ENCODE results near the gene TBC1D23.
"Not testable (repeated sequence)": the region's sequence is repeated elsewhere in the genome, so short reads cannot be mapped to it uniquely, and the experiment has no call there.

The TBC1D23 gene

DNA sequence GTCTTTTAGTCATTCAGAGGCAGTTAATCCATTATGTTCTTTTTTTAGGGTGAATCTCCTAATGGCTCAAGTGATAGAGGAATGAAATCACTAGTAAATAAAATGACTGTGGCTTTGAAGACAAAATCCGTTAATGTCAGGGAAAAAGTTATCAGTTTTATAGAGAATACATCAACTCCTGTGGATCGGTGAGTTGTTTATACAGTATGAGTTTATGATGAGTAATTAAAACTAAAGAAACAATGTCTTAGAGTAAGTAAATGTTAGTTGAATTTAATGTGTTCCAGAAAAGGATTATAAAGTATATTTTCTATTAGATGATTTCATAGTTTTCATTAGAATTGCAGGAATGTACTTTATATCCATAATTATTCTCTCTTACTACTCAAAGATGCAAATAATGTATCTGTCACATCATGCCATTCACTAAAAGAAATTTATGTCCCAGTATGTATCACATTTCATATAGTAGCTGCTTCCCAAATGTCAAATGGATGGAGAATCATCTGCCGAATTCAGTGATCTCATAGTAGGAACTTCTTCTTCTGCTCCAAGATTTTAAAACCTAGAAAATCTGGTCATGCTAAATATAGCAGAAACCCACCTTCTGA, 49.7 kb downstream of the TBC1D23 start:
- no peak for DNase-seq

DNA sequence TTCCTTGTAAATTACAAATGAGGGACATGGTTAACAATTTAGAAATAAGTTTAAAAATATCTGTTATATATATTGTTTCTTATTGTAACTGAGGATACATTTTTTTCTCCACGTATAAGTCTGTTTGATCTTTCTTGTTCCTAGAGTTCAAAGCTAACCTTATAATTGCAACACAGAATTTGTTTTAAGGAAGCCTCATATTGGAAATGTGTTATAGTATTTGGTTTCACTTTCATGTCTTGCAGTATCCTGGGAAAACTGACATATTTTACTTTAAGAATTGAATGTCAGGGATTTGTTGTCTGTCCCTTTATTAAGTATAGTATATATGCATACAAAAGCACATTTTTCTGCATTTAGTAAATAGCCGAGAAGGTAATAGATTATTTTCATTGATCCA, 50.2 kb downstream of the TBC1D23 start:
- no peak for DNase-seq

DNA sequence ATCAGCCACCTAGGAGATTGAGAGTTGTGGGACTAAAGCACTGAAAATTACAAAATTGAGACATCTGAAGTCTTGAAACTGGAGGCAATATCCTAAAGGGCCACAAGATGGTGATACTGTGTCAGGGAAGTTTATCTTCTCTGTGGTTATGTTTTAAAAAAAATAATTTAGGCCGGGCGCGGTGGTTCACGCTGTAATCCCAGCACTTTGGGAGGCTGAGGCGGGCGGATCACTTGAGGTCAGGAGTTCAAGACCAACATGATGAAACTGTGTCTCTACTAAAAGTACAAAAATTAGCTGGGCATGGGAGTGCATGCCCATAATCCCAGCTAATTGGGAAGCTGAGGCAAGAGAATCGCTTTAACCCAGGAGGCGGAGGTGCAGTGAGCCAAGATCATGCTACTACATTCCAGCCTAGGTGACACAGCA, 55.9 kb downstream of the TBC1D23 start:
- DNase-seq = peak; percentile 8 to 39

DNA sequence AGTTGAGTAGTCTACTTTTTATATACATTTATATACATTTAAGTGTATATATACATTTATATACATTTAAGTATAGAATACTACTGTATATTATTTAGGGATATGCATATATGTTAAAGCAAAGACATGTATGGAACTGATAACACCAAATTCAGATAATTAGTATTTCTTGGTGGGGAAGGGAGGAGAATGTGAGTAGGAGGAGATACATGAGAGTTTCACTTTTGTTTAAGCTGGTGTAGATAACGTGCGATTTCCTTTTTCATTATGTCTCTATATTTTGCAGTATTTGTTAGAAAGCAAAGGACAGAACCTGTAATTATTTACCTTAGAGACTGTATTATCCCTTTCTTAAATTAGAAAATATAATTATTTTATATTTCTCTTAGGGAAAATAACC, 57.1 kb downstream of the TBC1D23 start:
- DNase-seq = no peak

DNA sequence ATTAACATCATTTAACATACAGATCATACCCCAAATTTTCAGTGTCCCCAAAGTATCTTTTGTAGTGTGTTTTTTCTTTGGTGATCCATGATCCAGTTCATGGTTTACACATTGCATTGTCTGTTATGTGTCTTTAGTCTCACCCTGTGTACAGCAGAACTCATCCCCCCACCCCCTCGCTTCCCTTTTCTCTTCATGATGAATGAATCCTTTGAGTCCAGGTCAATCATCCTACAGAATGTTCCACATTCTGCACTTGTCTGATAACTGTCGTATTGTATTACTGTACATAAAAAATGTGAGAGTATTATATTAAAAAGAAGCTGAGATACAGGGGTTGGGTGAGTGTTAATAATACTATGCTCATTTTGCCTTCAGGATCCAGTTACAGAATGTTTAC, 59.2 kb downstream of the TBC1D23 start:
- DNase-seq = no peak

DNA sequence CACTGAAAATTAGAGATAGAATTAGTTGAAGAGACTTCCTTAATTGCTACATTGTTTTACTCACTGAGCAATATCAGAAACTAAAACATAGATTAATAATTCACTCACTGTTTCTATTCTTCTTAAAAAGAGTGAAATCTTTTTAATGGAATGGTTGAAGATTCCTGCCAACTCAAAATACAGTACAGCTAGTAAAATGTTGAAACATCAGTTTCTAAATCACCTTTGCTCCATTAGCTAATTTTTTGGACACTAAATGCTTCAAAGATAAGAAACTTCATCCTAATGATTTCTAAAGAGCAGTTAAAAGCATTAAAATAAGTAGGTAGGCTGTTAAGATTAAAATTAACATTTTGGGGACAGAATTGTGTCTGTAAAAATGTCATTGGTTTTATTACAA, 63.3 kb downstream of the TBC1D23 start:
- DNase-seq = no peak

DNA sequence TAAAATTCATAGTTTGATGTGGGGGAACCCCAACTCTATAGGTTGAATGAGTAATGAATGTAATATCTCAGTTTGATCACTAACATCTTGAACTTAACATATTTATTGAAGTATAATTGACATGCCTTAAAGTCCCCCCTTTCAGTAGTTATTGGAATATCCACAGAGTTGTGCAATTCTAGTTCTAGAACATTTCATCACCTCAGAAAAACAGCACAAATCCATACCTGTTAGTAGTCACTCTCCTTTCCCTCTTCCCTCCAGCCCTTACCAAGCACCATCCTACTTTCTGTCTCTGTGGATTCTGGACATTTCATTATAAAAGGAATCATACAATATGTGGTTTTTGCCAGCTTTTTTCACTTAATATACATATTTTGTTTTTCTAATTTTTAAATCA, 65.0 kb downstream of the TBC1D23 start:
- no peak for DNase-seq

DNA sequence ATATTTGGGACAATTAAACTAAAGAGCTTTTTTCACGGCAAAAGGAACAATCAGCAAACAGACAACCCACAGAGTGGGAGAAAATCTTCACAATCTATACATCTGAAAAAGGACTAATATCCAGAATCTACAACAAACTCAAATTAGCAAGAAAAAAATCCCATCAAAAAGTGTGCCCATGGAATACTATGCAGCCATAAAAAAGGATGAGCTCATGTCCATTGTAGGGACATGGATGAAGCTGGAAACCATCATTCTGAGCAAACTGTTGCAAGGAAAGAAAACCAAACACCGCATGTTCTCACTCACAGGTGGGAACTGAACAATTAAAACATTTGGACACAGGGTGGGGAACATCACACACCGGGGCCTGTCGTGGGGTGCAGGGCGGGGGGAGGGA, 66.6 kb downstream of the TBC1D23 start:
- not testable (repeated sequence) for DNase-seq

DNA sequence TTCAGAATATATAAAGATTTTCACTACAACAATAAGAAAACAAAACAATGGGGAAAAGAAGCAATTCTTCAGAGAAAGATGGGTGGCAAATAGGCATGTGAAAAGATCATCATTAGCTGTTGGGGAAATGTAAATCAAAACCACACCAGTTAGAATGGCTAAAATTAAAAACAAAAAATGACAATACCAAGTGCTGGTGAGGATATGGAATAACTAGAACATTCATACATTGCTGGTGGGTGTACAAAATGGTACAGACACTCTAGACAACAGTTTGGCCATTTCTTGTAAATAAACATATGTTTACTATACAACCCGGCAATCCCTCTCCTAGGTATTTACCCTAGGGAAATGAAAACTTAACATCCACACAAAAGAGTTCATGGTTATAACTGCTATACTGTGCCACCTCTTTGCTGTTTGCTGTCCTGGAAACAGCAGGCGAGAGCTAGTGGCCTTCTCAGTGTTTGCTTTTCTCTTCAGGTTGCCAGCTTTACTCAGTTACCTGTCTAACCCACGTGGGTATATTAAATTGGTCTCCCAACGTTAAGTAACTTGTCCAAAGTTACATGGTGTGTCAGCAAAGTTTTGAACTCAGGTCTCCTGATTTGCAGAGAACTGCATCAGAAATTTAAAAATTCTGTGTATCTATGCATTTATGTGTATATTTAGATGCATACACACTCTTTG, 69.2 kb downstream of the TBC1D23 start:
- DNase-seq = peak in 1 of 2 experiments; percentile 43

DNA sequence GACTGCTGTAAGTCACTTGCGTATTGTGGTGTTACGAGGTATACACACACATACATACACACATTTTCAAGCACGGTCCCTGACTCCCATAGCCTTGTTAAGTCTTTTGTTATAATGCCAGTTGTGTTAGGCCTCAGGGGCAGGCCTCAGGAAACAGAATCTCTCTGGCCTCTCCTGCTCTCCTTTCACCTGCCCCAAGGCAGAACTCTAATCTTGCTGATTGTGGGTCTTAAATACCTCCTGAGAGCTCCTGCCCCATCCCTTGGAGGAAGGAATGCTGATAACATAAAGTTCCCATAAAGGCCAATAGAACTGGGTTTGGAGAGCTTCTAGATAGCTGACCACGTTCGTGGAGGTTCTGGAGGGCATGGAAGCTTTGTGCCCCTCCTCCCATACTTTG, 69.9 kb downstream of the TBC1D23 start:
- no peak for DNase-seq

DNA sequence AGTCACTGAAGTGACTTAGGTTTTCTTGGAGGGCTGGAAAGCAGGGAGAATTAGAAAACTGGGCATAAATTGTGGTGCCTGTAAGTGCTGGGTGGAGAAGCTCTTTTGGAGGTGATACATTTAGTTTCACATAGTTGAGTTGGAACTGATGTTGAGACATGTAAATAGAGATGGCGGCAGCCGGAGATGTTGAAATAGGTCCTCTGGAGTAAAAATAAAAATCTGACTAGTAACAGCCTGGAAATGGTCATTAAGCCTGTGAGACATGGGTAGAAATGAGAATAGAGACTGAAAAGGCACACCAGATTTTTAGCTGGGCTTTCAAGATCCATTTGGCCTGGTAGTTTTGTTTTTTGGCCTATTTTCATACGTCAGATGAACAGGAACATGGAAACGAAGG, 70.9 kb downstream of the TBC1D23 start:
- DNase-seq = no peak

DNA sequence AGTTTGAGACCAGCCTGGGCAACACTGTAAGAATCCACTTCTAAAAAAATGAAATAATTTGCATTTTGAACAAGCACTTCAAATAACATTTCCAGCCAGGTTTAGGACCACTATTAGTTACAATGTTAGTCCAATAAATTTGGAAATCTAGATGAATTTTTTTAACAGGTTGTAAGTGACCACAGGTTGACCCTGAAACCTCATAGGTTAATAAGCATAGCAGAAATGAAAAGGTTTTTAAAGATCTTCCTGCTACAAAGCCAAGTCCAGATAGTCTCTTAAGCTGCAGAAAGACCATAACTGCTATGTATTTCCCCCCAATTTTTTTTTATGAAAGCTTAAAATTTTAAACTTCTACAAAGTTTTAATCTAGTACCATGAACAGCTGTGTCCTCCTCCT, 72.3 kb downstream of the TBC1D23 start:
- DNase-seq = no peak

DNA sequence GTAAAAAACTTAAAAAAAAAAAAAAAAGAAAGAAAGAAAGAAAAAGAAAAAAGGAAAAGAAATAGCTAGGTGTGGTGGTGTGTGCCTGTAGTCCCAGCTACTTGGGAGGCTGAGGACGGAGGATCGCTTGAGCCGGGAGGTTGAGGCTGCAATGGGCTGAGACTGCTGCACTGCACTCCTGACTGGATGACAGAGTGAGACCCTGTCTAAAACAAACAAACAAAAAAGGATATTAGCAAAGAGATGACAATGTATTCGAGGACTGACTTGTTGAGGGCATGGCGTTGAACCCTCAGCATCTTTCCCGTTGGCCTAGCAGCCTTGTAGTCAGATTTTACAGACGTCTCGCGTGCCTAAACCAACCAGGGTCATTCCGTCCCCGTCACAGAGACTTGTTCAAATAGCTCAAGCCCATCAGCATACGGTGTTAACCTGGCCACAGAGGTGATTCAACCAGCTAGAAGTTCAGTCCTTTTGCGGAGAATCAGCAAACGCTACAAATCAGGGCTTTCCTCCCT, 73.2 kb downstream of the TBC1D23 start:
- peak in 1 of 2 experiments; percentile 31 for DNase-seq

DNA sequence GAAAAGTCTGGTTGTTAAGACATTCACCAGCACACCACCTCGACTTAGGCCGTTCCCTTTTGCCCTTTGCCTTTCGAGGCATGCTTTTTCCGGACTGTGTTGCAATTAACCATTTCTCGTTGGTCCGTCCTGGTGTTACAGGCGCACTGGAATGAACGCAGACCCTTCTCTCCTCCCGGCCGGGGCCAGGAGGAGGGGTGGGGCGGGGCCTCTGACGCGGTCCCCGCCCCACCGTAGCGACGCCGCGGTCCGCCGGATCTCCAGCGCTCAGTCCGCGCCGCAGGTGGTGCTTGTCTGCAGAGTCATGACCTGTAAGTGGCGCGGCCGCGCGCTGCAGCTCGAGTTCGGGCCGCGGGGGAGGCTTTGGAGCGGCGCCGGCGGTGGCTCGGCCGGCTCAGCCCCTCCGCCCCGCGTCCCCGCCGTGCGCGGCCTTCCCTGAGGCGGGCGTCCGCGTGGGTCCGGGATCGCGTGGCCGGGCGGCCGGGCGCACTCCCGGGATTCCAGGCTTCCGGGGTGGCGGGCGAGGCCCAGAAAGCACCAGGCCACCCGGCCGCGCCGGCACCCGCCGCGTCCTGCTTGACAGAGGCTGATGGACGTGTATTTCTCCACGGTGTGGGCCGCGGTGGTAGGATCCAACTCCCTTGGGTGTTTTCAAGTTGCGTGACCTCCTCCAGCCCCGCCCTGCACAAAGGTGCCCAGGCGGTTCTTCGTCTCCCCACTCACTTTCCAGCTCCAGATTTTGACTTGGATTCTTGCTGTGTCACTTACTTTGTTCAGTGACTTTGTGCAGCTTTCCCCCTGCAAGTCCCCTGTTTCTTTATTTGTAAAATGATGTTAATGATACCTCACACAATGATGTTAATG, 73.9 kb downstream of the TBC1D23 start, which contains the start of gene NIT2:
Gene NIT2, plus strand, starts transcription at position 270 of the 864 bp plus-strand sequence. Its CDS starts 35 bp downstream, at position 305.
- peak; percentile 74 to 89 for DNase-seq

DNA sequence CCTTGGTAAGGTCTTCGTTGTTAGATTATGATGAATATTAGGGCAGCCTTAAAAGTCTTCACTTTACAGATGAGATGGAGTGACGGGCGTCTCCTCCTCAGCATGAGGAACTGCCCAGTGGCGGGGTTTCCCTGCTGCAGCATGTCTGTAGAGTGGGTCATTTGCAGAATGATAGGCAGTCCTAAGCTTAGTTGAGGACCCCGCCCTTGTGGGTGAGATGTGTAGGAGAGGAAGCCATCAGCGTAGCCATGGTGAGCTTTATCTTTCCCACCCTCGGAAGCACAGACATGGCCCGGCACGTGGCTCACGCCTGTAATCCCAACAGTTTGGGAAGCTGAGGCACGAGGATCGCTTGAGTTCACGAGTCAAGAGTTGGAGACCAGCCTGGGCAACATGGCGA, 74.6 kb downstream of the TBC1D23 start:
- DNase-seq = peak; percentile 3 to 31

DNA sequence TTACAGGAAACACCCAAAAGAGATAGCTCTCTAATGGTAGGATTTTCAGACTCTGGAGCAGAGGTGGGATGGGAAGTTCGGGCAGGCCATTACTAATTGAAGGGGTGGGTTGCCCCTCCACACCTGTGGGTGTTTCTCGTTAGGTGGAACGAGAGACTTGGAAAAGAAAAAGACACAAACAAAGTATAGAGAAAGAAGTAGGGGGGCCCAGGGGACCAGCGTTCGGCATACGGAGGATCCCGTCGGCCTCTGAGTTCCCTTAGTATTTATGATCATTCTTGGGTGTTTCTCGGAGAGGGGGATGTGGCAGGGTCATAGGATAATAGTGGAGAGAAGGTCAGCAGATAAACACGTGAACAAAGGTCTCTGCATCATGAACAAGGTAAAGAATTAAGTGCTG, 75.4 kb downstream of the TBC1D23 start:
- not testable (repeated sequence) for DNase-seq

DNA sequence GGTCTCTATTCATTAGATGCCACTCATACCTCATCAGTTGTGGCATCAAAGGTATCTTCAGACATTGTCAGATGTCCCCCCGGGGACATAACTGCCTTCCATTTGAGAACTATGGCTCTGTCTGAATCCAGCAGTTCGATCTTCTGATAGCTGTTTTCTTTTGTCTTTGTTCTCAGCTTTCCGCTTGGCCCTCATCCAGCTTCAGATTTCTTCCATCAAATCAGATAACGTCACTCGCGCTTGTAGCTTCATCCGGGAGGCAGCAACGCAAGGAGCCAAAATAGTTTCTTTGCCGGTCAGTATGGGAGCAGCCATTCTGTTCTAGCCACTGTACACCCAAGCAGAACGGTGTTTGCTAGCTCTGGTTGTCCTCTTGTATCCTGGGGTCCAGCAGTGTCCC, 78.1 kb downstream of the TBC1D23 start:
- no peak for DNase-seq

DNA sequence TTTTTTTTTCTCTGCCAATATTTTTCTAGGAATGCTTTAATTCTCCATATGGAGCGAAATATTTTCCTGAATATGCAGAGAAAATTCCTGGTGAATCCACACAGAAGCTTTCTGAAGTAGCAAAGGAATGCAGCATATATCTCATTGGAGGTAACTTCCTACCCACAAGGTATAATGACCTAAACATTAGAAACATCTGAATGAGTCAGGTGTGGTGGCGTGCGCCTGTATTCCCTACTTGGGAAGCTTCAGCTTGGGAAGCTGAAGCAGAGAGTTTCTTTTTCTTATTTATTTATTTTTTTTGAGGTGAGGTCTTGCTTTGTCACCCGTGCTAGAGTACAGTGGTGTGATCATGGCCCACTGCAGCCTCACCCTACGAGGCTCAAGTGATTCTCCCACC, 79.0 kb downstream of the TBC1D23 start:
- DNase-seq = no peak

DNA sequence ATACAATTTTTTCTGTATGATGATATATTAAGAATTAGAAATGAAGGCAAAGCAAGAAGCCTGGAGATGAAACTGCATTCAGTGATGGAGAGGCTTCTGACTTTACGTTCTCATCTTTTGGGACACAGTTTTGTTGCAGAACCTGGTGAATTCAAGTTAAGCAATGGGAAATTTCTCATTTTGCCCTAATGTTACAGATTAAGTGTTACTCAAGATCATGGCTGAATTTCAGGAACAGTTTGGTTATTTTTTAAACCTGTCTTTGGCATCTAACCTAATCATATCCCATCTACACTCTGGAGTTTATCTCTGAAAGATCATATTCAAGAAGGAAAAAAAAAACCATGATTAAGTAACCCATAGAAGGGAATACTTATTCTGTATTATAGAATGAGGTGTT, 79.7 kb downstream of the TBC1D23 start:
- DNase-seq = no peak

DNA sequence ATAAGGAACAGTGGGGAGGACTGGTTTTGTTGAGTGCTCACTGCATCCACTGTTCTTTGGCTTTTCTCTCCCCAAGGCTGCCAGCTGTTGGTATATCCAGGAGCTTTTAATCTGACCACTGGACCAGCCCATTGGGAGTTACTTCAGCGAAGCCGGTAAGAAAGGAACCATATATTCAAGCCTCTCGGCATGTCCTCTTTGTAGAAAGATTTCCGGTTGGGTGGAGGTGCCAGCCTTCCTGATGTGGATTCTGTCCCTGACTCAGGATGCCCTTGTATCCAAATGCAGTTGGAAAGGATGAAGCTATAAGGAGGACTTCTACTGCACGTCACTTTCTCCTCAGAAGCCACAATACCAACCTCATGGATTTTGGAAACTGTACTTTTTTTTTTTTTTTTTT, 87.9 kb downstream of the TBC1D23 start:
- DNase-seq = no peak

DNA sequence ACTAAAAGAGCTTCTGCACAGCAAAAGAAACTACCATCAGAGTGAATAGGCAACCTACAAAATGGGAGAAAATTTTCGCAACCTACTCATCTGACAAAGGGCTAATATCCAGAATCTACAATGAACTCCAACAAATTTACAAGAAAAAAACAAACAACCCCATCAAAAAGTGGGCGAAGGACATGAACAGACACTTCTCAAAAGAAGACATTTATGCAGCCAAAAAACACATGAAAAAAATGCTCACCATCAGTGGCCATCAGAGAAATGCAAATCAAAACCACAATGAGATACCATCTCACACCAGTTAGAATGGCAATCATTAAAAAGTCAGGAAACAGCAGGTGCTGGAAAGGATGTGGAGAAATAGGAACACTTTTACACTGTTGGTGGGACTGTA, 91.0 kb downstream of the TBC1D23 start:
- DNase-seq = not testable (repeated sequence)

DNA sequence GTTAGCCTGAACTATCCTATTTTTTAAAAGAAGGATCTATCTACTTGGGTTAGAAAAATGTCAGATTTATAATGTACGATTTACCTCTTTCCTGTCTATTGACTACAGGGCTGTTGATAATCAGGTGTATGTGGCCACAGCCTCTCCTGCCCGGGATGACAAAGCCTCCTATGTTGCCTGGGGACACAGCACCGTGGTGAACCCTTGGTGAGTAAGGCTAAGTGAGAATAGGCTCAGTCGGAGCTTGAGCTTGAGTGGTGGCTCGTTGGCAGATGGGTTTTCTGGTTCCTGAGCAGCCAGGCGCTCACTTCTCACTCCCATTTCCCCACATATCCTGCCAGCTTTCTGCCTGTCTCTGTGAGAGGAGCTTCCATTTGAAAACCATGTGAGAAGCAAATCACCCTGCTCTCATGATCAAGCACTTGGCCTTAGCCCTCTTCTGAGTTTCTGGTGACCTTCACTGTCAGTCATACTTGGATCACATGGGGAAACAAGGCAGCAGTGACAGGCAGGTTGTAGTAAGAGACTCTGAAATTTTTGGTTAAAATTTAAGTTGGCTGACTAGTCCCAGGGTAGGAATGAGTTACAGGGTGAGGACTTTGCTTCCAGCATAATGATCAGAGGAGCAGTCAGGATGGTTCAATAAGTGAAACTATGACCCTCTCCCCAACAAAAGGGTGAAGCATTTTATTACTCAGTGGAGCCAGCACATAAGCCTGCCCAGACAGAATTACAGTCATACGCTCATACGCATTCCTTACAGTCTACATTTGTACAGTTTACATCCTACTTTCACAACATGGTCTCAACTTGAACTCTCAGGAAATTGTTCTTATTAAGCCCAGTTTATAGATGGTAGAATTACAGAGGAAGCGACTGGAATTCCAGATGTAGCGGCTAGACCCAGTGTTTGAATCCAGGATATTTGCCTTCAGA, 91.8 kb downstream of the TBC1D23 start:
- DNase-seq = no peak
